ENCODE measurements around the gene VPS13D.

Gene VPS13D

GRCh38 chr1:12407050-12407961 is 177.5 kb downstream of the VPS13D start:
- Histone ChIP-seq H3K79me2 (ENCODE audit: control insufficient read depth, low read length) (no peaks in the 10 kb centered on the region), H3K36me3 (ENCODE audit: control insufficient read depth, low read length) (peaks cover 16% of the 10 kb centered on the region; the same call in 1 of the 2 replicates), H3K4me1 (ENCODE audit: control insufficient read depth, low read length) (no peaks in the 10 kb centered on the region), H3K27me3 (ENCODE audit: control insufficient read depth, low read length) (no peaks in the 10 kb centered on the region), H3K9me2 (replicated peaks; ENCODE audit: control insufficient read depth, low read length) (no peaks in the 10 kb centered on the region), H3K9me3 (ENCODE audit: control insufficient read depth, insufficient read depth, low read length) (no peaks in the 10 kb centered on the region), H3K27ac (ENCODE audit: low read depth, low read length) (no peak overlapping the region), H3F3A (ENCODE audit: control insufficient read depth, insufficient read depth) (no peaks in the 10 kb centered on the region), H3K4me3 (ENCODE audit: low read length) (no peak overlapping the region), H3K4me2 (ENCODE audit: low read length) (no peak overlapping the region), H4K20me1 (ENCODE audit: control insufficient read depth, insufficient read depth, low read depth, low read length) (no peaks in the 10 kb centered on the region)
- TF ChIP-seq EZH2phosphoT487 (IDR thresholded peaks at IDR 0.05; ENCODE audit: borderline replicate concordance, low read length) (no peak), CTCF (IDR thresholded peaks at IDR 0.05; ENCODE audit: low read depth, low read length, poor library complexity, severe bottlenecking) (no peak)

GRCh38 chr1:12407962-12408454 is 178.2 kb downstream of the VPS13D start:
- Histone ChIP-seq H3K36me3 (ENCODE audit: control insufficient read depth, low read length) (peaks cover 16% of the 10 kb centered on the region; the same call in 1 of the 2 replicates), H3K9me3 (ENCODE audit: control insufficient read depth, insufficient read depth, low read length) (no peaks in the 10 kb centered on the region), H3K4me1 (ENCODE audit: control insufficient read depth, low read length) (no peaks in the 10 kb centered on the region), H3K79me2 (ENCODE audit: control insufficient read depth, low read length) (no peaks in the 10 kb centered on the region), H3K9me2 (replicated peaks; ENCODE audit: control insufficient read depth, low read length) (no peaks in the 10 kb centered on the region), H3F3A (ENCODE audit: control insufficient read depth, insufficient read depth) (no peaks in the 10 kb centered on the region), H4K20me1 (ENCODE audit: control insufficient read depth, insufficient read depth, low read depth, low read length) (no peaks in the 10 kb centered on the region), H3K4me2 (ENCODE audit: low read length) (no peak overlapping the region), H3K27me3 (ENCODE audit: control insufficient read depth, low read length) (no peaks in the 10 kb centered on the region), H3K4me3 (ENCODE audit: low read length) (no peak overlapping the region), H3K27ac (ENCODE audit: low read depth, low read length) (no peak overlapping the region)
- TF ChIP-seq CTCF (IDR thresholded peaks at IDR 0.05; ENCODE audit: low read depth, low read length, poor library complexity, severe bottlenecking) (no peak), EZH2phosphoT487 (IDR thresholded peaks at IDR 0.05; ENCODE audit: borderline replicate concordance, low read length) (no peak)

GRCh38 chr1:12408662-12409061 is 178.8 kb downstream of the VPS13D start:
- Histone ChIP-seq H3K4me2 (ENCODE audit: low read length) (no peak overlapping the region), H3F3A (ENCODE audit: control insufficient read depth, insufficient read depth) (no peaks in the 10 kb centered on the region), H3K27me3 (ENCODE audit: control insufficient read depth, low read length) (no peaks in the 10 kb centered on the region), H4K20me1 (ENCODE audit: control insufficient read depth, insufficient read depth, low read depth, low read length) (no peaks in the 10 kb centered on the region), H3K9me2 (replicated peaks; ENCODE audit: control insufficient read depth, low read length) (no peaks in the 10 kb centered on the region), H3K9me3 (ENCODE audit: control insufficient read depth, insufficient read depth, low read length) (no peaks in the 10 kb centered on the region), H3K27ac (ENCODE audit: low read depth, low read length) (no peak overlapping the region), H3K4me3 (ENCODE audit: low read length) (no peak overlapping the region), H3K4me1 (ENCODE audit: control insufficient read depth, low read length) (no peaks in the 10 kb centered on the region), H3K79me2 (ENCODE audit: control insufficient read depth, low read length) (no peaks in the 10 kb centered on the region), H3K36me3 (ENCODE audit: control insufficient read depth, low read length) (peaks cover 13% of the 10 kb centered on the region; the same call in 1 of the 2 replicates)
- TF ChIP-seq EZH2phosphoT487 (IDR thresholded peaks at IDR 0.05; ENCODE audit: borderline replicate concordance, low read length) (no peak), CTCF (IDR thresholded peaks at IDR 0.05; ENCODE audit: low read depth, low read length, poor library complexity, severe bottlenecking) (no peak)

Data from DOHH2 (cell line).